Endothelial cell of umbilical vein (primary cell): ENCODE data around the gene MYCL. TPM values are rescaled to one million over a fixed set of nuclear protein-coding genes. Genes with fewer than 3 reads are reported as not detected.

Source experiments
- BruUV-seq: library from RNA; stranded (reverse); fragments of 400-500 nt; replicated peaks from 2 replicates; lab custom pipeline; 2021; lab: Mats Ljungman, UMichigan
- CTCF ChIA-PET: fragments of 300-600, 350-600 bp; sonication (Branson Sonifier 250); formaldehyde crosslinking; loops from one replicate; lab custom pipeline; 2021; ENCODE audit warnings: antibody characterized with exemption, inconsistent platforms; lab: Charles Lee
- POLR2A ChIA-PET: fragments of 300-600, 350-600 bp; sonication (Branson Sonifier 250); formaldehyde crosslinking; loops from one replicate; lab custom pipeline; 2021; ENCODE audit warnings: antibody characterized with exemption, inconsistent platforms; lab: Charles Lee
- DNase-seq: peaks from one replicate; pipeline ENCODE4 v3.0.0-alpha.2; 2011; ENCODE audit warnings: low read depth, low spot score
- FAIRE-seq: peaks from 2 replicates; lab custom pipeline; 2011; peaks lifted over from hg19 to GRCh38; lab: Jason Lieb, UNC
- H2AFZ ChIP-seq: 2 replicates; pipeline ENCODE4 v1.6.0; 2012; ENCODE audit warnings: low read depth, low read length, control low read depth, inconsistent platforms
- H3K27ac ChIP-seq: 2 replicates; pipeline ENCODE4 v1.5.1; 2011; ENCODE audit warnings: low read depth, mild to moderate bottlenecking, control low read depth, low read length, moderate library complexity; ENCODE audit not compliant: insufficient read depth
- H3K27me3 ChIP-seq, 2 experiments: 2 replicates each; pipeline versions ENCODE4 v1.6.0 to v1.6.1; 2011; ENCODE audit warnings: low read length in 2 of 2, mixed read lengths in 1 of 2; ENCODE audit not compliant: control insufficient read depth in 2 of 2, insufficient read depth in 2 of 2
- H3K36me3 ChIP-seq, 2 experiments: 2 replicates in 1 of 2; 3 replicates in 1 of 2; pipeline ENCODE4 v1.5.1; 2011; ENCODE audit warnings: low read length in 2 of 2, mild to moderate bottlenecking in 1 of 2, moderate library complexity in 1 of 2; ENCODE audit not compliant: control insufficient read depth in 2 of 2, insufficient read depth in 2 of 2; ENCODE audit errors: extremely low read depth in 1 of 2
- H3K4me1 ChIP-seq: 3 replicates; pipeline ENCODE4 v1.5.1; 2011; ENCODE audit warnings: mild to moderate bottlenecking, low read length; ENCODE audit not compliant: control insufficient read depth, insufficient read depth; ENCODE audit errors: extremely low read depth
- H3K4me2 ChIP-seq: 2 replicates; pipeline ENCODE4 v1.6.1; 2011; ENCODE audit warnings: low read length, control low read depth, mixed read lengths; ENCODE audit not compliant: insufficient read depth
- H3K4me3 ChIP-seq, 3 experiments: fragments of 200-600 bp in 1 of 3; sonication (generic), shearing (Covaris generic) in 1 of 3; replicated peaks in 1 of 3; 2 replicates each; pipeline ENCODE4 v1.5.1; 2011 to 2016; ENCODE audit warnings: control low read depth in 3 of 3, low read length in 3 of 3, mild to moderate bottlenecking in 2 of 3, inconsistent platforms in 1 of 3, low read depth in 1 of 3, moderate library complexity in 1 of 3; ENCODE audit not compliant: insufficient read depth in 1 of 3
- H3K79me2 ChIP-seq: 2 replicates; pipeline ENCODE4 v1.6.0; 2012; ENCODE audit warnings: low read length, inconsistent platforms; ENCODE audit not compliant: control insufficient read depth, insufficient read depth
- H3K9ac ChIP-seq: replicated peaks from 2 replicates; pipeline ENCODE3; 2011; ENCODE audit warnings: low read length, control low read depth; ENCODE audit not compliant: insufficient read depth; ENCODE audit errors: extremely low read depth
- H3K9me1 ChIP-seq: replicated peaks from 3 replicates; pipeline ENCODE4 v1.6.0; 2011; ENCODE audit warnings: mild to moderate bottlenecking, low read length; ENCODE audit not compliant: control insufficient read depth, insufficient read depth; ENCODE audit errors: extremely low read depth
- H3K9me3 ChIP-seq: replicated peaks from 2 replicates; pipeline ENCODE4 v1.5.1; 2012; ENCODE audit warnings: low read length, inconsistent platforms; ENCODE audit not compliant: control insufficient read depth, insufficient read depth
- H4K20me1 ChIP-seq: replicated peaks from 2 replicates; pipeline ENCODE3; 2011; ENCODE audit warnings: mild to moderate bottlenecking, low read length; ENCODE audit not compliant: control insufficient read depth, insufficient read depth; ENCODE audit errors: extremely low read depth
- CTCF ChIP-seq, 2 donors: IDR thresholded peaks; 1 replicate in 1 of 2; 2 replicates in 1 of 2; pipeline ENCODE4 v1.5.1; 2011; ENCODE audit warnings: low read length in 2 of 2, mild to moderate bottlenecking in 2 of 2, moderate library complexity in 2 of 2, control low read depth in 1 of 2, inconsistent platforms in 1 of 2, low read depth in 1 of 2; ENCODE audit not compliant: insufficient read depth in 1 of 2; ENCODE audit errors: extremely low read depth in 1 of 2
- EZH2 ChIP-seq: IDR thresholded peaks from 2 replicates; pipeline ENCODE4 v1.6.1; 2012; ENCODE audit warnings: borderline replicate concordance, low read depth, mild to moderate bottlenecking, moderate library complexity, low read length, inconsistent platforms; ENCODE audit not compliant: severe bottlenecking
- FOS ChIP-seq: IDR thresholded peaks from 2 replicates; pipeline ENCODE4 v1.6.1; 2011; ENCODE audit warnings: mild to moderate bottlenecking, low read length, moderate library complexity, borderline replicate concordance; ENCODE audit not compliant: insufficient read depth
- GATA2 ChIP-seq: IDR thresholded peaks from 2 replicates; pipeline ENCODE4 v1.7.0; 2011; ENCODE audit warnings: low read depth, mild to moderate bottlenecking, moderate library complexity, mixed read lengths, low read length; ENCODE audit not compliant: insufficient read length, insufficient read depth
- JUN ChIP-seq: IDR thresholded peaks from 2 replicates; pipeline ENCODE4 v1.6.1; 2011; ENCODE audit warnings: borderline replicate concordance, low read depth; ENCODE audit not compliant: insufficient read length, insufficient read depth
- MAX ChIP-seq: IDR thresholded peaks from 2 replicates; pipeline ENCODE4 v1.6.1; 2011; ENCODE audit not compliant: insufficient read depth, insufficient read length
- MYC ChIP-seq: IDR thresholded peaks from one replicate; pipeline ENCODE4 v1.6.1; 2011; ENCODE audit warnings: mild to moderate bottlenecking, low read depth, low read length
- POLR2A ChIP-seq: IDR thresholded peaks from 2 replicates; pipeline ENCODE4 v1.6.1; 2012; ENCODE audit warnings: low read depth, mild to moderate bottlenecking, control low read depth, low read length
- POLR2AphosphoS5 ChIP-seq: IDR thresholded peaks from 2 replicates; pipeline ENCODE4 v1.6.1; 2012; ENCODE audit warnings: low read depth, mild to moderate bottlenecking, control low read depth, low read length, moderate library complexity; ENCODE audit not compliant: insufficient read depth
- dilution Hi-C: fragments of 300-500 bp; cut with MboI; formaldehyde crosslinking; loops from one replicate; pipeline ENCODE4 v1.15.0; 2019; ENCODE audit warnings: low sequenced_read_pairs; ENCODE audit not compliant: extremely low pct_ligation_motif_present
- intact Hi-C: fragments of 100-400 bp; cut with micrococcal nuclease; formaldehyde crosslinking; loops from one replicate; pipeline ENCODE4 v1.10.0; 2022
- polyA plus RNA-seq, 4 experiments: library from polyadenylated mRNA; depleted of rRNA in 3 of 4; stranded (reverse) in 3 of 4; unstranded in 1 of 4; fragments of >200 nt; gene quantifications; 2 replicates each; pipeline versions ENCODE4 v1.2.1 to v1.2.3, GENCODE V29; 2011 to 2012; ENCODE audit warnings: missing spikeins in 1 of 4
- total RNA-seq: library from RNA; stranded (reverse); gene quantifications from 2 replicates; pipeline ENCODE4 v1.2.3, GENCODE V29; 2021

Gene MYCL
- total and polyA plus RNA-seq, 2 donors (not counting 3 experiments of a cell fraction or from before 2014, with no cell fraction given): 1.3 to 2.1 TPM

GRCh38 chr1:39852214-39852791 is 49.4 kb downstream of the MYCL start:
- Histone ChIP-seq H3K4me3 (no peak overlapping the region), H3K4me1 (no peaks in the 10 kb centered on the region), H3K9me3 (no peaks in the 10 kb centered on the region), H3K36me3 (peaks cover 0 to 9% of the 10 kb centered on the region in 2 experiments), H2AFZ (no peak overlapping the region), H3K9ac (no peak overlapping the region), H3K27ac (no peak overlapping the region), H3K9me1 (no peaks in the 10 kb centered on the region), H3K79me2 (peaks cover 7% of the 10 kb centered on the region), H3K27me3 (no peaks in the 10 kb centered on the region), H4K20me1 (no peaks in the 10 kb centered on the region), H3K4me2 (no peak overlapping the region)
- DNase-seq (no peak), FAIRE-seq (no peak)
- TF ChIP-seq FOS: no peak
- ChIA-PET CTCF (no interaction called here), POLR2A (no interaction called here)
- no TSS peak for BruUV-seq
- intact Hi-C loops (no loop called here), dilution Hi-C loops (no loop called here)

- Histone ChIP-seq H4K20me1 (no peaks in the 10 kb centered on the region), H3K9me1 (no peaks in the 10 kb centered on the region), H3K4me1 (peaks cover 4% of the 10 kb centered on the region), H3K9ac (no peak overlapping the region), H3K4me3 (no peak overlapping the region), H3K27me3 (no peaks in the 10 kb centered on the region), H3K9me3 (no peaks in the 10 kb centered on the region), H3K79me2 (peaks cover 4% of the 10 kb centered on the region), H3K27ac (no peak overlapping the region), H3K36me3 (peaks cover 0 to 7% of the 10 kb centered on the region in 2 experiments), H3K4me2 (no peak overlapping the region), H2AFZ (no peak overlapping the region)
- dilution Hi-C loops (no loop called here), intact Hi-C loops (no loop called here)
- TF ChIP-seq FOS (no peak), POLR2A (no peak), EZH2 (no peak), MAX (no peak), CTCF (IDR thresholded peaks at IDR 0.05; ENCODE audit: extremely low read depth in 1 of 2, insufficient read depth in 1 of 2, low read depth in 1 of 2, low read length in 2 of 2) (no peak), GATA2 (no peak), MYC (no peak), JUN (no peak), POLR2AphosphoS5 (no peak)
- FAIRE-seq (no peak), DNase-seq (no peak)
- ChIA-PET CTCF (interaction anchor here (1.0 to 1.3 kb wide), 4 partner anchors 9 to 52 kb away, joined by 3 to 4 read pairs (median 4); no protein-coding TSS in a partner anchor), POLR2A (no interaction called here)
- BruUV-seq: no TSS peak
Measured at GRCh38 chr1:39850606-39851216, 51.0 kb downstream of the MYCL start.
